ENCODE results near the gene PCDHGA12.
"Not testable (repeated sequence)": the region's sequence is repeated elsewhere in the genome, so short reads cannot be mapped to it uniquely, and the experiment has no call there.

The PCDHGA12 gene

DNA sequence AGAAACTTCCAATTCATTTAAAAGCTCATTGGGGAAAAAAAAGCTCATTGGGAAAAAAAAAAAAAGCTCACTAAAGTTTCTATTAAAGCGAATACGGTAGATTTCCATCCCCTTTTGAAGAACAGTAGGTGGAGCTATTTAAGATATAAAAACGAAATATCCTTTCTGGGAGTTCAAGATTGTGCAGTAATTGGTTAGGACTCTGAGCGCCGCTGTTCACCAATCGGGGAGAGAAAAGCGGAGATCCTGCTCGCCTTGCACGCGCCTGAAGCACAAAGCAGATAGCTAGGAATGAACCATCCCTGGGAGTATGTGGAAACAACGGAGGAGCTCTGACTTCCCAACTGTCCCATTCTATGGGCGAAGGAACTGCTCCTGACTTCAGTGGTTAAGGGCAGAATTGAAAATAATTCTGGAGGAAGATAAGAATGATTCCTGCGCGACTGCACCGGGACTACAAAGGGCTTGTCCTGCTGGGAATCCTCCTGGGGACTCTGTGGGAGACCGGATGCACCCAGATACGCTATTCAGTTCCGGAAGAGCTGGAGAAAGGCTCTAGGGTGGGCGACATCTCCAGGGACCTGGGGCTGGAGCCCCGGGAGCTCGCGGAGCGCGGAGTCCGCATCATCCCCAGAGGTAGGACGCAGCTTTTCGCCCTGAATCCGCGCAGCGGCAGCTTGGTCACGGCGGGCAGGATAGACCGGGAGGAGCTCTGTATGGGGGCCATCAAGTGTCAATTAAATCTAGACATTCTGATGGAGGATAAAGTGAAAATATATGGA, at the start of gene PCDHGA12:
TSS of gene PCDHGA12 (plus strand) at position 176 of the 782 bp plus-strand sequence. CDS start at position 429, 253 bp downstream.
- no peak for DNase-seq

DNA sequence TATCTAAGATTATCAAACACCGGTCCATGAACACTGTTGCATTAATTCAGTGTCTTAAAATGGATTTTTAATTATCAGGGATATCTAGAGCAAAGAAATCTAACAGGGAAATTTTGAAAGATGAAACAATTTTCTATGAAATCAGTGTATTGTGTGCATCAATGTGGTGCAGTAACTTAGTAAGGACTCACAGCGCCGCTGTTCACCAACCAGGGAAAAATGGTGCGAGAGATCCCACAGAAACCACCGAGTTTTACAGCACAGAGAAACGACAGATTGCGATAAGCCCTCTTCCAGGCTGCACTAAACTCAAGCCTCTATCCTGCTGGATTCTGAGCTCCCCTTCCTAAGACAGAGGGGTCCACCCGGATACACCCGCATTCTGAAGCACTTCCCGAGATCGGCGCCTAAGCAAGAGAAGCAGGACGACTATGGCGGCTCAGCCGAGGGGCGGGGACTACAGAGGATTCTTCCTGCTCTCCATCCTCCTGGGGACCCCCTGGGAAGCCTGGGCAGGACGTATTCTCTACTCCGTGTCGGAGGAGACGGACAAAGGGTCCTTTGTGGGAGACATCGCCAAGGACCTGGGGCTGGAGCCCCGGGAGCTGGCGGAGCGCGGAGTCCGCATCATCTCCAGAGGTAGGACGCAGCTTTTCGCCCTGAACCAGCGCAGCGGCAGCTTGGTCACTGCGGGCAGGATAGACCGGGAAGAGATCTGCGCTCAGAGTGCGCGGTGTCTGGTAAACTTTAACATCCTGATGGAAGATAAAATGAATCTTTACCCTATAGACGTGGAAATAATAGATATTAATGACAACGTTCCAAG, 47.6 kb upstream of the PCDHGA12 start, which contains the start of gene PCDHGA7:
TSS of gene PCDHGA7 (plus strand) at position 274 of the 826 bp plus-strand sequence. CDS start at position 432, 158 bp downstream.
- DNase-seq, result no peak

DNA sequence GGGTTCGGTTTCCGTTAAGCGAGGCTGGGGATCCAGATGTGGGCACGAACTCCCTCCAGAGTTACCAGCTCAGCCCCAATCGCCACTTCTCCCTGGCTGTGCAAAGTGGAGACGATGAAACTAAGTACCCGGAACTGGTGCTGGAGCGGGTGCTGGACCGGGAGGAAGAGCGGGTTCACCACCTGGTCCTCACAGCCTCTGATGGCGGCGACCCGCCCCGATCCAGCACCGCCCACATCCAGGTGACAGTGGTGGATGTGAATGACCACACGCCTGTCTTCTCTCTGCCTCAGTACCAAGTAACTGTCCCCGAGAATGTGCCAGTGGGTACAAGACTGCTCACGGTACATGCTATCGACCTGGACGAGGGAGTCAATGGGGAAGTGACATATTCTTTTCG, 47.0 kb upstream of the PCDHGA12 start:
- DNase-seq, result no peak

DNA sequence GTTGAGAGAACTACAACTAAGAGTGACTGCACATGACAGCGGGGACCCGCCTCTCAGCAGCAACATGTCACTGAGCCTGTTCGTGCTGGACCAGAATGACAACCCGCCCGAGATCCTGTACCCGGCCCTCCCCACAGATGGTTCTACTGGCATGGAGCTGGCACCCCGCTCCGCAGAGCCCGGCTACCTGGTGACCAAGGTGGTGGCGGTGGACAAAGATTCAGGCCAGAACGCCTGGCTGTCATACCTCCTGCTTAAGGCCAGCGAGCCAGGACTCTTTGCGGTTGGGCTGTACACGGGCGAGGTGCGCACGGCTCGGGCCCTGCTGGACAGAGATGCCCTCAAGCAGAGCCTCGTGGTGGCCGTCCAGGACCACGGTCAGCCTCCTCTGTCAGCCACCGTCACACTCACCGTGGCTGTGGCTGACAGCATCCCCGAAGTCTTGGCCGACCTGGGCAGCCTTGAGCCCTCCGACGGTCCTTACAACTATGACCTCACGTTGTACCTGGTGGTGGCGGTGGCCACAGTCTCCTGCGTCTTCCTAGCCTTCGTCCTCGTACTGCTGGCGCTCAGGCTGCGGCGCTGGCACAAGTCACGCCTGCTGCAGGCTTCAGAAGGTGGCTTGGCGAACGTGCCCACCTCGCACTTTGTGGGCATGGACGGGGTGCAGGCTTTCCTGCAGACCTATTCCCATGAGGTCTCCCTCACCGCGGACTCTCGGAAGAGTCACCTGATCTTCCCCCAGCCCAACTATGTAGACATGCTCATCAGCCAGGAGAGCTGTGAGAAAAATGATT, 45.6 kb upstream of the PCDHGA12 start:
- no peak for DNase-seq

DNA sequence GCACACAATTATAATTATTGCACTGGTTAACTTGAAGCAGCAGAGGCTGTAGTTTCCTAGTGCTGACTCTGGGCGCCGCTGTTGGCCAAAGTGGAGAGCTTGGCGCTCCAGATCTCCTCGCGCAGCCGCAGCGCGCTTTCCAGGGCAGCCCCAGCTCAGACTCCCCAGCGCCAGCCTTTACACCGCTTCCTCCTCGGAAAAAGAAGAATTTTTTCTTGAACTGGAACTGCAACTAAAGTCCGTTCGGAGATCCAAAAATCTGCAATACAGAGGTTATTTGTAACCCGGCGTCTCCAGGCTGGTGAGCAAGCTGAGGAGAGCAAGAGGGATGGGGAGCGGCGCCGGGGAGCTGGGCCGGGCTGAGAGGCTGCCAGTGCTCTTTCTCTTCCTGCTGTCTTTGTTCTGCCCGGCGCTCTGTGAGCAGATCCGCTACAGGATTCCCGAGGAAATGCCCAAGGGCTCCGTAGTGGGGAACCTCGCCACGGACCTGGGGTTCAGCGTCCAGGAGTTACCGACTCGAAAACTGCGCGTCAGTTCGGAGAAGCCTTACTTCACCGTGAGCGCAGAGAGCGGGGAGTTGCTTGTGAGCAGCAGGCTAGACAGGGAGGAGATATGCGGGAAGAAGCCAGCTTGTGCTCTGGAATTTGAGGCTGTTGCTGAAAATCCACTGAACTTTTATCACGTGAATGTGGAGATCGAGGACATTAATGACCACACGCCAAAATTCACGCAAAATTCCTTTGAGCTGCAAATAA, 42.6 kb upstream of the PCDHGA12 start, which contains the start of gene PCDHGB4:
TSS of gene PCDHGB4 (plus strand) at position 142 of the 755 bp plus-strand sequence. CDS start at position 329, 187 bp downstream.
- not testable (repeated sequence) for DNase-seq

DNA sequence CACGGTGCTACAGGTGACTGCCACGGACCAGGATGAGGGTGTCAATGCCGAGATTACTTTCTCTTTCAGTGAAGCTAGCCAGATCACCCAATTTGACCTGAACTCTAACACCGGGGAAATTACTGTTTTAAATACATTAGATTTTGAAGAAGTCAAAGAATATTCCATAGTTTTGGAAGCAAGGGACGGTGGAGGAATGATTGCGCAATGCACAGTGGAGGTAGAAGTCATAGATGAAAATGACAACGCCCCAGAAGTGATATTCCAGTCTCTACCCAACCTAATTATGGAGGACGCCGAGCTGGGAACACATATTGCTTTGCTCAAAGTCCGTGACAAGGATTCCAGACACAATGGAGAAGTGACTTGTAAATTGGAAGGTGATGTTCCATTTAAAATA, 41.6 kb upstream of the PCDHGA12 start:
- no peak for DNase-seq

DNA sequence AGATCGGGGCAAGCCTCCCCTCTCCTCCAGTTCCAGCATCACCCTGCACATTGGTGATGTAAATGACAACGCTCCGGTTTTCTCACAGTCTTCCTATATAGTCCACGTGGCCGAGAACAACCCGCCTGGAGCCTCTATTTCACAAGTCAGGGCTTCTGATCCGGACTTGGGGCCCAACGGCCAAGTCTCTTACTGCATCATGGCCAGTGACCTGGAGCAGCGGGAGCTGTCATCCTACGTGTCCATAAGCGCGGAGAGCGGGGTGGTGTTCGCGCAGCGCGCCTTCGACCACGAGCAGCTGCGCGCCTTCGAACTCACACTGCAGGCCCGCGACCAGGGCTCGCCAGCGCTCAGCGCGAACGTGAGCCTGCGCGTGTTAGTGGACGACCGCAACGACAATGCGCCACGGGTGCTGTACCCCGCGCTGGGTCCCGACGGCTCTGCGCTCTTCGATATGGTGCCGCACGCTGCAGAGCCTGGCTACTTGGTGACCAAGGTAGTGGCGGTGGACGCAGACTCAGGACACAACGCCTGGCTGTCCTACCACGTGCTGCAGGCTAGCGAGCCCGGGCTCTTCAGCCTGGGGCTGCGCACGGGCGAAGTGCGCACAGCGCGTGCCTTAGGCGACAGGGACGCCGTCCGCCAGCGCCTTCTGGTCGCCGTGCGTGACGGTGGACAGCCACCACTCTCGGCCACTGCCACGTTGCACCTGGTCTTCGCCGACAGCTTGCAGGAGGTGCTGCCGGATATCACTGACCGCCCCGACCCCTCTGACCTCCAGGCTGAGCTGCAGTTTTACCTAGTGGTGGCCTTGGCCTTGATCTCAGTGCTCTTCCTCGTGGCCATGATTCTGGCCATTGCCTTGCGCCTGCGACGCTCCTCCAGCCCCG, 40.9 kb upstream of the PCDHGA12 start:
- DNase-seq, result no peak

DNA sequence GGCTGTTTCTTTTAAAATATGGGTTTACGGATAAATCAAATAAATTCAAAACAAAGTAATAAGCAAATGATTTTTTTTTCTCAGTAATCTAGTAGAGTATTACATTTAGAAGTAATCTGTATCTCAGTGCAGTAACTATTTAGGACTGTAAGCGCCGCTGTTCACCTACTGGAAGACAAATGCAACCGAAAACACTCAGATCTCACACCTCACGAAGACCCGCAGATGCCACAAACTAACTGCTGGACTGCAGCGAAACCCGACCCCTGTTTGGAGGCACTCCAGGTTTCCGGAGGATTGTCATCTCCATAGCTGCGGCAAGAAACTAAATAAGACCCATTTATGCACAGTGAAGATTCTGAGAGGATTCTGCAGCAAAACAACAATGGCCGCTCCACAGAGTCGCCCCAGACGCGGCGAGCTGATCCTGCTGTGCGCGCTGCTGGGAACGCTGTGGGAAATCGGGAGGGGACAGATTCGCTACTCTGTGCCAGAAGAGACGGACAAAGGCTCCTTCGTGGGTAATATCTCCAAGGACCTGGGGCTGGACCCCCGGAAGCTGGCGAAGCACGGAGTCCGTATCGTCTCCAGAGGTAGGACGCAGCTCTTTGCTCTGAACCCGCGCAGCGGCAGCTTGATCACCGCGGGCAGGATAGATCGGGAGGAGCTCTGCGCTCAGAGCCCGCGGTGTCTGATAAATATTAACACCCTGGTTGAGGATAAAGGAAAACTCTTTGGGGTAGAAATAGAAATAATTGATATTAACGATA, 37.7 kb upstream of the PCDHGA12 start, which contains the start of gene PCDHGA8:
TSS of gene PCDHGA8 (plus strand) at position 205 of the 770 bp plus-strand sequence. CDS start at position 386, 181 bp downstream.
- DNase-seq, result no peak

DNA sequence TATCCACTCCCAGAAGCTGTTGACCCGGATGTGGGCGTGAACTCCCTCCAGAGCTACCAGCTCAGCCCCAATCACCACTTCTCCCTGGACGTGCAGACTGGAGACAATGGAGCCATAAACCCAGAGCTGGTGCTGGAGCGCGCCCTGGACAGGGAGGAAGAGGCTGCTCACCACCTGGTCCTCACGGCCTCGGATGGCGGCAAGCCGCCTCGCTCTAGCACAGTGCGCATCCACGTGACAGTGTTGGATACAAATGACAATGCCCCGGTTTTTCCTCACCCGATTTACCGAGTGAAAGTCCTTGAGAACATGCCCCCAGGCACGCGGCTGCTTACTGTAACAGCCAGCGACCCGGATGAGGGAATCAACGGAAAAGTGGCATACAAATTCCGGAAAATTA, 37.0 kb upstream of the PCDHGA12 start:
- DNase-seq, result no peak

DNA sequence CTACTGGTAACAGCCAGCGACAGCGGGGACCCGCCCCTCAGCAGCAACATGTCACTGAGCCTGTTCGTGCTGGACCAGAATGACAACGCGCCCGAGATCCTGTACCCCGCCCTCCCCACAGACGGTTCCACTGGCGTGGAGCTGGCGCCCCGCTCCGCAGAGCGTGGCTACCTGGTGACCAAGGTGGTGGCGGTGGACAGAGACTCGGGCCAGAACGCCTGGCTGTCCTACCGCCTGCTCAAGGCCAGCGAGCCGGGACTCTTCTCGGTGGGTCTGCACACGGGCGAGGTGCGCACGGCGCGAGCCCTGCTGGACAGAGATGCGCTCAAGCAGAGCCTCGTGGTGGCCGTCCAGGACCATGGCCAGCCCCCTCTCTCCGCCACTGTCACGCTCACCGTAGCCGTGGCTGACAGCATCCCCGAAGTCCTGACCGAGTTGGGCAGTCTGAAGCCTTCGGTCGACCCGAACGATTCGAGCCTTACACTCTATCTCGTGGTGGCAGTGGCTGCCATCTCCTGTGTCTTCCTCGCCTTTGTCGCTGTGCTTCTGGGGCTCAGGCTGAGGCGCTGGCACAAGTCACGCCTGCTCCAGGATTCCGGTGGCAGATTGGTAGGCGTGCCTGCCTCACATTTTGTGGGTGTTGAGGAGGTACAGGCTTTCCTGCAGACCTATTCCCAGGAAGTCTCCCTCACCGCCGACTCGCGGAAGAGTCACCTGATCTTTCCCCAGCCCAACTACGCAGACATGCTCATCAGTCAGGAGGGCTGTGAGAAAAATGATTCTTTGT, 35.7 kb upstream of the PCDHGA12 start:
- not testable (repeated sequence) for DNase-seq

DNA sequence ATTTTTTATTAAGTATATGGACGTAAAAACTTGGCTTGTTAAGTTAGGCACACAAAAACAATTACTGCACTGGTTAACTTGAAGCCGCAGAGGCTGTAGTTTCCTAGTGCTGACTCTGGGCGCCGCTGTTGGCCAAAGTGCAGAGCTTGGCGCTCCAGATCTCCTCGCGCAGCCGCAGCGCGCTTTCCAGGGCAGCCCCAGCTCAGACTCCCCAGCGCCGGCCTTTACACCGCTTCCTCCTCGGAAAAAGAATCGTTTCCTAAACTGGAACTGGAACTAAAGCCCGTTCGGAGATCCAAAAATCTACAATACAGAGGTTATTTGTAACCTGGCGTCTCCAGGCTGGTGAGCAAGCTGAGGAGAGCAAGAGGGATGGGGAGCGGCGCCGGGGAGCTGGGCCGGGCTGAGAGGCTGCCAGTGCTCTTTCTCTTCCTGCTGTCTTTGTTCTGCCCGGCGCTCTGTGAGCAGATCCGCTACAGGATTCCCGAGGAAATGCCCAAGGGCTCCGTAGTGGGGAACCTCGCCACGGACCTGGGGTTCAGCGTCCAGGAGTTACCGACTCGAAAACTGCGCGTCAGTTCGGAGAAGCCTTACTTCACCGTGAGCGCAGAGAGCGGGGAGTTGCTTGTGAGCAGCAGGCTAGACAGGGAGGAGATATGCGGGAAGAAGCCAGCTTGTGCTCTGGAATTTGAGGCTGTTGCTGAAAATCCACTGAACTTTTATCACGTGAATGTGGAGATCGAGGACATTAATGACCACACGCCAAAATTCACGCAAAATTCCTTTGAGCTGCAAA, 32.4 kb upstream of the PCDHGA12 start, which contains the start of gene PCDHGB5:
TSS of gene PCDHGB5 (plus strand) at position 192 of the 796 bp plus-strand sequence. CDS start at position 373, 181 bp downstream.
- DNase-seq, result not testable (repeated sequence)

DNA sequence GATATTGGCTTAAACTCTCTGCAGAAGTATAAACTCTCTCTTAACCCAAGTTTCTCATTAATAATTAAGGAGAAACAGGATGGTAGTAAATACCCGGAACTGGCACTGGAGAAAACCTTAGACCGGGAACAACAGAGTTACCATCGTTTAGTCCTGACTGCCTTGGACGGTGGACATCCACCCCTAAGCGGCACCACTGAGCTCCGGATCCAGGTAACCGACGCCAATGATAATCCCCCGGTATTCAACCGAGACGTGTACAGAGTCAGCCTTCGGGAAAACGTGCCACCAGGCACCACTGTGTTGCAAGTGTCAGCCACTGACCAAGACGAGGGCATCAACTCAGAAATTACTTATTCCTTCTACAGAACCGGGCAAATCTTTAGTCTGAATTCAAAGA, 31.7 kb upstream of the PCDHGA12 start:
- DNase-seq, result no peak

DNA sequence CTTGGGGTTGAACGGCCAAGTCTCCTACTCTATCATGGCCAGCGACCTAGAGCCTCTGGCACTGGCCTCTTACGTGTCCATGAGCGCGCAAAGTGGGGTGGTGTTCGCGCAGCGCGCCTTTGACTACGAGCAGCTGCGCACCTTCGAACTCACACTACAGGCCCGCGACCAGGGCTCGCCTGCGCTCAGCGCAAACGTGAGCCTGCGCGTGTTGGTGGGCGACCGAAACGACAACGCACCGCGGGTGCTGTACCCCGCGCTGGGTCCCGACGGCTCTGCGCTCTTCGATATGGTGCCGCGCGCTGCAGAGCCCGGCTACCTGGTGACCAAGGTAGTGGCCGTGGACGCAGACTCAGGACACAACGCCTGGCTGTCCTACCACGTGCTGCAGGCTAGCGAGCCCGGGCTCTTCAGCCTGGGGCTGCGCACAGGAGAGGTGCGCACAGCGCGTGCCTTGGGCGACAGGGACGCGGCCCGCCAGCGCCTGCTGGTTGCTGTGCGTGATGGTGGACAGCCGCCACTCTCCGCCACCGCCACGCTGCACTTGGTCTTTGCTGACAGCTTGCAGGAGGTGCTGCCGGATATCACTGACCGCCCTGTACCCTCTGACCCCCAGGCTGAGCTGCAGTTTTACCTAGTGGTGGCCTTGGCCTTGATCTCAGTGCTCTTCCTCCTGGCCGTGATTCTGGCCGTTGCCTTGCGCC, 30.6 kb upstream of the PCDHGA12 start:
- DNase-seq, result no peak

DNA sequence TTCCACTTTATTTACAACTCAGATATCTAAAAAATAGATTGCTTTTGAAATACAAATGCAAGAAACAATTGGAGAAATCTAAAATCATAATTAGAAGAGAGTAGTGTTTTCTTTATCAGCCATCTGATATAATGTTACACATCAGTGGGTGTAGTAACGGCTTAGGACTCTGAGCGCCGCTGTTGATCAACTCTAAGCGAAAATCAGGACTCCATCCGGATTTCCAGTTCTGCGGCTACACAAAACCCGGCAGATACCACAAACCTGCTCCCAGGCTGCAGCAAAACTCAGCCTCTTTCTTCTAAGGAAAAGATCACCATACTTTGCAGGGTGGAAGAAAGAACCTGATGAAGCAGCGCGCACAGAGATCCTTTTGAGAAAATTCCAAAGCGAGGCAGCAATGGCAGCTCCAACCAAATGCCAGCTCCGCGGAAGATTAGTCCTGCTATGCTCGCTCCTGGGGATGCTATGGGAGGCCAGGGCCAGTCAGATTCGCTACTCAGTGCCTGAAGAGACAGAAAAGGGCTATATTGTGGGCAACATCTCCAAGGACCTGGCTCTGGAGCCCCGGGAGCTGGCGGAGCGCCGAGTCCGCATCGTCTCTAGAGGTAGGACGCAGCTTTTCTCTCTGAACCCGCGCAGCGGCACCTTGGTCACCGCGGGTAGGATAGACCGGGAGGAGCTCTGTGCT, 27.6 kb upstream of the PCDHGA12 start, which contains the start of gene PCDHGA9:
TSS of gene PCDHGA9 (plus strand) at position 226 of the 691 bp plus-strand sequence. CDS start at position 401, 175 bp downstream.
- no peak for DNase-seq

DNA sequence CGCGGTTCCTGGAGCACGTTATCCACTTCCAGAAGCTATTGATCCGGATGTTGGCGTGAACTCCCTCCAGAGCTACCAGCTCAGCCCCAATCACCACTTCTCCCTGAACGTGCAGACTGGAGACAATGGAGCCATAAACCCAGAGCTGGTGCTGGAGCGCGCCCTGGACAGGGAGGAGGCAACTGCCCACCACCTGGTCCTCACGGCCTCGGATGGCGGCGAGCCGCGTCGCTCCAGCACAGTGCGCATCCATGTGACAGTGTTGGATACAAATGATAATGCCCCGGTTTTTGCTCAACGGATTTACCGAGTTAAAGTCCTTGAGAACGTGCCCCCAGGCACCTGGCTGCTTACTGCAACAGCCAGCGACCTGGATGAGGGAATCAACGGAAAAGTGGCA, 26.9 kb upstream of the PCDHGA12 start:
- DNase-seq, result no peak

DNA sequence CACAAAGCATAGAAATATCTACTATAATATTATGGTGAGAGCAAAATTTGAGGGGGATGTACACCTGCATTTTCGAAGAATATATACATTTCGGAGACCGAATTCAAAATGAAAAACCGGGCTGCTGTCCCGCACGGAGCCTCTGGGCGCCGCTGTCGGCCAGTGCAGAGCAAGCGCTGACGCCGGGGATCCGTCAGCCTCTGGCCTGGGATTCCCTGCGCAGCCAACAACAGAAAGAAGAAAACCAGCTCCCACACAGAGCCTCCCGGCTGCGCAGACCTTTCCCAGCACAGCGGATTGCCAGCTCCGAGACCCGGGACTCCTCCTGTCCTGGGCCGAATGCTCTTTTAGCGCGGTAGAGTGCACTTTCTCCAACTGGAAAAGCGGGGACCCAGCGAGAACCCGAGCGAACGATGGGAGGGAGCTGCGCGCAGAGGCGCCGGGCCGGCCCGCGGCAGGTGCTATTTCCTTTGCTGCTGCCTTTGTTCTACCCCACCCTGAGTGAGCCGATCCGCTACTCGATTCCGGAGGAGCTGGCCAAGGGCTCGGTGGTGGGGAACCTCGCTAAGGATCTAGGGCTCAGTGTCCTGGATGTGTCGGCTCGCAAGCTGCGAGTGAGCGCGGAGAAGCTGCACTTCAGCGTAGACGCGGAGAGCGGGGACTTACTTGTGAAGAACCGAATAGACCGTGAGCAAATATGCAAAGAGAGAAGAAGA, 22.4 kb upstream of the PCDHGA12 start, which contains the start of gene PCDHGB6:
TSS of gene PCDHGB6 (plus strand) at position 232 of the 716 bp plus-strand sequence. CDS start at position 414, 182 bp downstream.
- DNase-seq, result not testable (repeated sequence)

Data from activated T-cell treated with anti-CD3 and anti-CD28 coated beads for 4 hours (primary cell).